Heart right ventricle (tissue), 16 donors: ENCODE measurements around the gene CARM1. TPM values are rescaled to one million over a fixed set of nuclear protein-coding genes. Genes with fewer than 3 reads are reported as not detected.

ENCODE experiments used
- ATAC-seq, 8 donors: fragments of 200-7000 bp; cut with Tn5 transposase; one replicate each; pipeline ENCODE4 v1.9.1; 2020; ENCODE audit warnings: mild to moderate bottlenecking in 8 of 8, moderate library complexity in 8 of 8, moderate number of reproducible peaks in 1 of 8
- DNase-seq, 2 donors: peaks; one replicate each; pipeline ENCODE4 v3.0.0-alpha.2; 2020
- H3K27ac ChIP-seq, 10 donors: fragments of 200-600 bp; sonication (generic) in 2 of 10; one replicate each; pipeline versions ENCODE4 v1.5.0 to v1.8.0; 2020 to 2022; ENCODE audit warnings: mild to moderate bottlenecking in 3 of 10
- H3K27me3 ChIP-seq, 7 donors: fragments of 200-600 bp; one replicate each; pipeline ENCODE4 v1.8.0; 2021 to 2022; ENCODE audit warnings: mild to moderate bottlenecking in 2 of 7
- H3K36me3 ChIP-seq, 9 donors: fragments of 200-600 bp; sonication (generic) in 1 of 9; one replicate each; pipeline versions ENCODE4 v1.5.0 to v1.8.0; 2020 to 2022; ENCODE audit warnings: mild to moderate bottlenecking in 2 of 9
- H3K4me1 ChIP-seq, 9 donors: fragments of 200-600 bp; sonication (generic) in 1 of 9; one replicate each; pipeline versions ENCODE4 v1.5.0 to v1.8.0; 2020 to 2022; ENCODE audit warnings: mild to moderate bottlenecking in 4 of 9
- H3K4me3 ChIP-seq, 10 donors: fragments of 200-600 bp; sonication (generic) in 2 of 10; one replicate each; pipeline versions ENCODE4 v1.5.0 to v1.8.0; 2020 to 2022; ENCODE audit warnings: mild to moderate bottlenecking in 7 of 10, moderate library complexity in 2 of 10
- H3K9me3 ChIP-seq, 11 donors: fragments of 200-600 bp in 10 of 11; sonication (generic) in 2 of 11; one replicate each; pipeline versions ENCODE4 v1.5.0 to v1.8.0; 2013 to 2022; ENCODE audit warnings: mild to moderate bottlenecking in 2 of 11, control low read depth in 1 of 11, moderate library complexity in 1 of 11
- WGBS, 2 donors: extraction: QIAGEN DNeasy Blood & Tissue Kit; methylation state at CpG; one replicate each; pipeline ENCODE4 v1.1.7; 2013; ENCODE audit warnings: inconsistent platforms in 1 of 2; 5-methylcytosine and 5-hydroxymethylcytosine counted together
- intact Hi-C, 10 donors: fragments of 100-400 bp; cut with DNase I; formaldehyde crosslinking; loops; one replicate each; pipeline versions ENCODE4 v1.11.1 to v1.14.2; 2022
- polyA plus RNA-seq, 2 donors: library from polyadenylated mRNA; stranded (reverse); fragments of 200-250 nt; gene quantifications; one replicate each; pipeline ENCODE4 v1.2.3, GENCODE V29; 2013
- total RNA-seq, 10 donors: library from RNA; stranded (reverse); fragmentation: NEBNext Ultra II Directional in 3 of 10; extraction: Animal tissue kit (Norgen Biotek cat#: 25700) in 3 of 10; gene quantifications; one replicate each; pipeline versions ENCODE4 v1.2.1 to v1.2.4, GENCODE V29; 2021 to 2023
- TF ChIP-seq, protein P1 (sequence below), 9 donors: fragments of 200-600 bp; sonication (generic) in 2 of 9; IDR thresholded peaks; one replicate each; pipeline versions ENCODE4 v1.5.0 to v1.8.0; 2021 to 2022; ENCODE audit warnings: antibody characterized with exemption in 9 of 9, mild to moderate bottlenecking in 5 of 9, moderate library complexity in 1 of 9
- donor health status: Arrhythmogenic right ventricular cardiomyopathy.
- donor health status: ischemic (EF 13 %, LVEDD 7.1; RV severe dilation, severe dysfunction).
- donor health status: healthy with polysubstance abuse.
- donor health status: DM: no; HTN: yes; CAD: no.
- donor health status: DM: no; HTN: no; CAD: no.
- donor health status: ischemic (EF 25% LVEDD 6.9; RV normal size, moderate dysfunction).
- donor health status: ischemic (EF 25% LVEDD 5.7; RV mildly dilated, moderate dysfunction).
- donor health status: healthy.
- donor health status: DM: yes; HTN: yes; CAD: no.
- donor health status: Ischemic cardiomyopathy.
- donor health status: ischemic (EF 35%, LVEDD 5.7; RV mildly dilated, moderate dysfunction).
- donor health status: nonischemic (EF 11% LVEDD 7.7; RV severe dilation, severe dysfunction).
- donor health status: DM: yes; HTN: yes; CAD: no.
- donor health status: PGD.
- donor health status: ischemic (EF 29% LVEDD 5.4; RV normal size, mild dysfunction).
- donor health status: nonischemic (EF 23%, LVEDD 6.1; RV moderate dilation, normal function).

Gene CARM1
- total and polyA plus RNA-seq, 12 donors: 25.8 to 45.4 (median 27.9) TPM

DNA sequence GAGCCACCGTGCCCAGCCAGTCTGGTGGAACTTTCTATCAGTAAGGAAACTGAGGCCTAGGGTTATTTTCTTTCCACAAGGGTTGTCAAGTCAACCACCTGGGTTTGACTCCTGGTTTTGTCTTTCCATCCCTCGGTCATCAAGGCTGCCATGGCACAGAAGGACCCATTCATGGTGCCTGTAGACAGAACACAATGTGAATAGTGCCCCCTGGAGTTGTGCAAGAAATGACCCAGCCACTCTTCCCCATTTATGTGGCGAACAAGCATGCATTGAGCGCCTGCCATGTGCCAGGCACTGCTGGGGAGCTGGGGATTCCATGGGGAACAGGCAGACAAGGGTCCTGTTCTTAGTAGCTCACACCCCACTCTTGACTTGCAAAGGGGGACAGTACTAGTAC, 93.5 kb downstream of the CARM1 start:
- Histone ChIP-seq H3K27ac (no peak overlapping the region), H3K4me1 (peaks cover 0 to 39% (median 23%) of the 10 kb centered on the region in 9 donors), H3K9me3 (no peaks in the 10 kb centered on the region), H3K36me3 (no peaks in the 10 kb centered on the region), H3K27me3 (no peaks in the 10 kb centered on the region), H3K4me3 (no peak overlapping the region)
- intact Hi-C loops: no loop called here
- ATAC-seq (no peak), DNase-seq (no peak)
- WGBS, 2 donors: 97 to 98% methylated on average over 4 of the region's 4 CpGs
- TF ChIP-seq, protein P1, sequence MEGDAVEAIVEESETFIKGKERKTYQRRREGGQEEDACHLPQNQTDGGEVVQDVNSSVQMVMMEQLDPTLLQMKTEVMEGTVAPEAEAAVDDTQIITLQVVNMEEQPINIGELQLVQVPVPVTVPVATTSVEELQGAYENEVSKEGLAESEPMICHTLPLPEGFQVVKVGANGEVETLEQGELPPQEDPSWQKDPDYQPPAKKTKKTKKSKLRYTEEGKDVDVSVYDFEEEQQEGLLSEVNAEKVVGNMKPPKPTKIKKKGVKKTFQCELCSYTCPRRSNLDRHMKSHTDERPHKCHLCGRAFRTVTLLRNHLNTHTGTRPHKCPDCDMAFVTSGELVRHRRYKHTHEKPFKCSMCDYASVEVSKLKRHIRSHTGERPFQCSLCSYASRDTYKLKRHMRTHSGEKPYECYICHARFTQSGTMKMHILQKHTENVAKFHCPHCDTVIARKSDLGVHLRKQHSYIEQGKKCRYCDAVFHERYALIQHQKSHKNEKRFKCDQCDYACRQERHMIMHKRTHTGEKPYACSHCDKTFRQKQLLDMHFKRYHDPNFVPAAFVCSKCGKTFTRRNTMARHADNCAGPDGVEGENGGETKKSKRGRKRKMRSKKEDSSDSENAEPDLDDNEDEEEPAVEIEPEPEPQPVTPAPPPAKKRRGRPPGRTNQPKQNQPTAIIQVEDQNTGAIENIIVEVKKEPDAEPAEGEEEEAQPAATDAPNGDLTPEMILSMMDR (IDR thresholded peaks at IDR 0.05): no peak

DNA sequence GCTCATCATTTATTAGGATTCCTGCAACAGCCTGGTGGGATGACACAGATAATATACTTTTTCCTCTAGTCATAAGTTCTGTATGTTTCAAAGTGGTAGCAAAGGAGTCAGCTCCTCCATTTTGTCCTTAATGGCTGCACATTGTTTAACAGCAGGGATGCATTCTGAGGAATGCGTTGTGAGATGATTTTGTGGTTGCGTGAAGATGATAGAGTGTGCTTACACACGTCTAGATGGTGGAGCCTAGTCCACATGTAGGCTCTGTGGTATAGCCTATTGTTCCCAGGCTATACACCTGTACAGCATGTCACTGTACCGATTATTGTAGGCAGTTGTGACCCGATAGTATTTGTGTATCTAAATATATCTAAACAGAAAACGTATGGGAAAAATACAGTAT, 94.0 kb downstream of the CARM1 start:
- no peak for DNase-seq
- TF ChIP-seq, protein P1 (IDR thresholded peaks at IDR 0.05): no peak
- Histone ChIP-seq H3K9me3 (no peaks in the 10 kb centered on the region), H3K4me1 (peaks cover 0 to 37% (median 20%) of the 10 kb centered on the region in 9 donors), H3K4me3 (no peak overlapping the region), H3K36me3 (no peaks in the 10 kb centered on the region), H3K27ac (no peak overlapping the region), H3K27me3 (no peaks in the 10 kb centered on the region)
- 80 to 85% methylated on average over 6 of the region's 6 CpGs for WGBS, 2 donors
- intact Hi-C loops: no loop called here
- ATAC-seq: no peak

DNA sequence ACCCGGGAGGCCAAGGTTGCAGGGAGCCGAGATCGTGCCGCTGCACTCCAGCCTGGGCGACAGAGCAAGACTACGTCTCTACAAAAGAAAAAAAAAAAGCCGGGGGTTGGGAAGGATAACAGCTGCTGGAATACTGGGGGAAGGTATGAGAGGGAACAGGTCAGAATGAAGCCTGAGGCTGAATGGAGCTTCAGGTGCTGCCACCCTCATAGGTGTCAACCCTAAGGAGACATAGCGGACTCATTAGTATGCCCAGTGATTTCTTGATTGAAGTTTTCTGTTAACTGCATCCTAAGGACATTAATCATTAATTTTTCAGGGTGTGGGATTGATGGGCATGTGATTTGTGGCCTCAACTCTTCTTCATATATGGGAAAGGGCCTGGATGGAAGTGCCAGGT, 95.5 kb downstream of the CARM1 start:
- Histone ChIP-seq H3K4me3 (no peak overlapping the region), H3K27me3 (no peaks in the 10 kb centered on the region), H3K4me1 (peaks cover 0 to 35% (median 18%) of the 10 kb centered on the region in 9 donors), H3K27ac (no peak overlapping the region), H3K36me3 (no peaks in the 10 kb centered on the region), H3K9me3 (no peaks in the 10 kb centered on the region)
- DNase-seq (no peak), ATAC-seq (no peak)
- TF ChIP-seq, protein P1 (IDR thresholded peaks at IDR 0.05): no peak
- WGBS, 2 donors: 87 to 90% methylated on average over 8 of the region's 8 CpGs
- intact Hi-C loops: no loop called here

DNA sequence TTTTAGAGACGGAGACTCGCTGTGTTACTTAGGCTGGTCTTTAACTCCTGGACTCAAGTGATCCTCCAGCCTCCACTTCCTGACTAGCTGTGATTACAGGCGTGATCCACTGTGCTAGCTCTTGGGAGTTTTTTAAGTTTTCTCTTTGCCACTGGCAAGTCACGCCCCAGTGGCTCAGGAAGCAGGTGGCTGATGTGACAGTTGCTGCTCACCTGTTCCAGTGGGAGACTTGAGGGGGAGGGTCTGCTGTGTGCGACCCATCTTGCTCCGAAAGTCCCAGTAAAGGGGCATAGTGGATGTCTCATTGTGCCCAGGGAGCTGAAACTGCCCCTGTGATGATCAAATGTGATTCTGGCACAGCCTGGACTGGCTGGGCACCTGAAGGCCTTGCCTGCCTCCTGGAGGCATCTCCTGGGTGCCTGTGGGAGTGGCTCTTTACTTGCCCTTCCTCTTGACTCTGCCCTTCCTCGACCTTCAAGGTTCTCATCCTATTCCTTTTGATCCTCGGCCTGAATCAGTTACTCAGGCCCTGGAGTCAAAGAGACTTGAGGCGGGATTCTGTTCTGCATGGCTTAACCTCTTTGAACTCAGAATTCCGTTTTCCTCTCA, 97.3 kb downstream of the CARM1 start:
- no peak overlapping the region for H3K4me3 ChIP-seq
- H3K36me3 ChIP-seq: no peaks in the 10 kb centered on the region
- ATAC-seq (no peak), DNase-seq (no peak)
- H3K27ac ChIP-seq: peak overlapping the region in 3 of 10 donors; percentile 5 to 46 (median 41)
- peaks cover 0 to 27% (median 12%) of the 10 kb centered on the region in 9 donors for H3K4me1 ChIP-seq
- no peaks in the 10 kb centered on the region for H3K27me3 ChIP-seq
- intact Hi-C loops: no loop called here
- TF ChIP-seq, protein P1 (IDR thresholded peaks at IDR 0.05): no peak
- H3K9me3 ChIP-seq: no peaks in the 10 kb centered on the region
- 67 to 68% methylated on average over 10 of the region's 10 CpGs for WGBS, 2 donors
